Ovary (tissue), 9 donors: ENCODE results near the gene OR51B4. TPM values are rescaled to one million over a fixed set of nuclear protein-coding genes. Genes with fewer than 3 reads are reported as not detected.
"Not testable (repeated sequence)": the region's sequence is repeated elsewhere in the genome, so short reads cannot be mapped to it uniquely, and the experiment has no call there.

Experiments used
- DNase-seq, 5 donors: peaks; one replicate each; pipeline ENCODE4 v3.0.0-alpha.2; 2019 to 2020
- H3K27ac ChIP-seq, 2 donors: fragments of 200-600 bp; one replicate each; pipeline versions ENCODE4 v1.5.1 to v1.8.0; 2019 to 2022
- H3K27me3 ChIP-seq: fragments of 200-600 bp; one replicate; pipeline ENCODE4 v1.8.0; 2022
- H3K36me3 ChIP-seq: fragments of 200-600 bp; sonication (generic); one replicate; pipeline ENCODE4 v1.5.1; 2019
- H3K4me1 ChIP-seq: one replicate; pipeline ENCODE4 v1.8.1; 2013; ENCODE audit warnings: mild to moderate bottlenecking, moderate library complexity; ENCODE audit not compliant: insufficient read depth
- H3K4me3 ChIP-seq: fragments of 200-600 bp; sonication (generic); one replicate; pipeline ENCODE4 v1.5.1; 2017
- H3K9me3 ChIP-seq, 2 donors: fragments of 200-600 bp in 1 of 2; sonication (generic) in 1 of 2; one replicate each; pipeline versions ENCODE4 v1.5.1 to v1.8.1; 2013 to 2019; ENCODE audit warnings: mild to moderate bottlenecking in 1 of 2, moderate library complexity in 1 of 2
- CTCF ChIP-seq, 3 donors: fragments of 450-650 bp in 2 of 3; fragments of 200-600 bp in 1 of 3; IDR thresholded peaks; one replicate each; pipeline versions ENCODE4 v1.5.1 to v1.8.0; 2016 to 2022; ENCODE audit warnings: antibody characterized with exemption in 3 of 3, mild to moderate bottlenecking in 1 of 3
- EP300 ChIP-seq: sonication (generic); formaldehyde crosslinking; IDR thresholded peaks from one replicate; pipeline ENCODE4 v1.6.1; 2017; ENCODE audit warnings: antibody characterized with exemption
- POLR2A ChIP-seq: fragments of 450-650 bp; IDR thresholded peaks from one replicate; pipeline ENCODE4 v1.6.1; 2017; ENCODE audit warnings: antibody characterized with exemption, mild to moderate bottlenecking, moderate library complexity
- WGBS, 3 donors: extraction: QIAGEN DNeasy Blood & Tissue Kit in 1 of 3; methylation state at CpG; one replicate each; pipeline versions ENCODE4 v1.1.5 to v1.1.7; 2013 to 2017; 5-methylcytosine and 5-hydroxymethylcytosine counted together
- intact Hi-C, 4 donors: fragments of 100-400 bp; cut with DNase I; formaldehyde crosslinking; loops; one replicate each; pipeline versions ENCODE4 v1.11.0 to v1.15.1; 2022 to 2023
- polyA plus RNA-seq, 2 donors: library from polyadenylated mRNA; stranded (reverse); fragments of 200-250 nt in 1 of 2; fragments of 350-450 nt in 1 of 2; fragmentation: Illumina TruSeq in 1 of 2; extraction: RNeasy Lipid Tissue Mini Kit (QIAGEN cat#74804) in 1 of 2; gene quantifications; one replicate each; pipeline ENCODE4 v1.2.3, GENCODE V29; 2013 to 2014
- total RNA-seq, 7 donors: library from RNA; depleted of rRNA in 2 of 7; stranded (reverse); fragments of >200 nt in 2 of 7; fragmentation: NEBNext Ultra II Directional in 3 of 7; extraction: Animal tissue kit (Norgen Biotek cat#: 25700) in 3 of 7; gene quantifications; one replicate each; pipeline versions ENCODE4 v1.1.0 to v1.2.4, GENCODE V29; 2016 to 2023
- donor health status: DM: no; HTN: no; CAD: no; lungs with moderate emphysema.
- donor health status: DM: no; HTN: no; CAD: no.
- donor health status: Bipolar disorder and iron deficiency.
- donor health status: DM: yes; HTN: yes; CAD: no.
- donor health status: DM: no; HTN: no; CAD: no.
- donor health status: DM: yes; HTN: yes; CAD: no.

Gene OR51B4
- total and polyA plus RNA-seq, 9 donors, result 0.25 to 0.63 (median 0.46) TPM; not detected in 5

- 16 to 27% (median 19%) methylated on average over 2 of the region's 2 CpGs for WGBS, 3 donors
- DNase-seq, result no peak
These were observed 44.5 kb downstream of the OR51B4 start for GRCh38 chr11:5257296-5257695.

GRCh38 chr11:5254646-5255413, 46.9 kb downstream of the OR51B4 start, which contains the start of gene HBG2:
HBG2 (minus strand) TSS chr11:5254781; CDS start chr11:5254728, 53 bp downstream.
- H3K27ac ChIP-seq, intact Hi-C loops, DNase-seq, H3K4me1 ChIP-seq, H3K9me3 ChIP-seq, H3K36me3 ChIP-seq, H3K27me3 ChIP-seq, H3K4me3 ChIP-seq: not testable (repeated sequence)
- WGBS, 3 donors, result 23 to 38% (median 25%) methylated on average over 4 of the region's 9 CpGs

More at GRCh38 chr11:5257296-5257695, 44.5 kb downstream of the OR51B4 start:
- no peak overlapping the region for H3K27ac ChIP-seq
- H3K4me3 ChIP-seq, result no peak overlapping the region
- TF ChIP-seq EP300, result no peak
- TF ChIP-seq CTCF (IDR thresholded peaks at IDR 0.05), result no peak
- TF ChIP-seq POLR2A, result no peak
- no peaks in the 10 kb centered on the region for H3K4me1 ChIP-seq
- no peaks in the 10 kb centered on the region for H3K27me3 ChIP-seq
- intact Hi-C loops, result no loop called here
- no peaks in the 10 kb centered on the region for H3K36me3 ChIP-seq
- H3K9me3 ChIP-seq, result no peaks in the 10 kb centered on the region

- H3K27me3 ChIP-seq, H3K36me3 ChIP-seq, H3K9me3 ChIP-seq, H3K4me3 ChIP-seq, intact Hi-C loops, H3K4me1 ChIP-seq, DNase-seq, H3K27ac ChIP-seq: not testable (repeated sequence)
- 77 to 85% (median 84%) methylated on average over 2 of the region's 2 CpGs for WGBS, 3 donors
These were observed 47.7 kb downstream of the OR51B4 start for GRCh38 chr11:5254023-5254422.

GRCh38 chr11:5253440-5253839, 48.3 kb downstream of the OR51B4 start:
- H3K9me3 ChIP-seq, intact Hi-C loops, H3K4me1 ChIP-seq, H3K36me3 ChIP-seq, H3K27me3 ChIP-seq, DNase-seq, H3K27ac ChIP-seq, H3K4me3 ChIP-seq: not testable (repeated sequence)
- WGBS, 3 donors, result 43 to 84% (median 50%) methylated on average over 5 of the region's 5 CpGs

- H3K36me3 ChIP-seq, result no peaks in the 10 kb centered on the region
- WGBS, 3 donors, result 46 to 57% (median 54%) methylated on average over 1 of the region's 1 CpG
- TF ChIP-seq CTCF (IDR thresholded peaks at IDR 0.05) (no peak), EP300 (no peak), POLR2A (no peak)
These were observed 48.9 kb downstream of the OR51B4 start for GRCh38 chr11:5252919-5253265.

GRCh38 chr11:5252192-5252918, 49.4 kb downstream of the OR51B4 start:
- Histone ChIP-seq H3K4me1 (no peaks in the 10 kb centered on the region), H3K27me3 (no peaks in the 10 kb centered on the region), H3K4me3 (no peak overlapping the region), H3K36me3 (no peaks in the 10 kb centered on the region), H3K9me3 (no peaks in the 10 kb centered on the region), H3K27ac (no peak overlapping the region)
- 47 to 50% (median 49%) methylated on average over 9 of the region's 9 CpGs for WGBS, 3 donors
- DNase-seq, result no peak
- intact Hi-C loops, result no loop called here
- TF ChIP-seq EP300, result no peak
- no peak for TF ChIP-seq CTCF (IDR thresholded peaks at IDR 0.05)
- no peak for TF ChIP-seq POLR2A

More at GRCh38 chr11:5252919-5253265, 48.9 kb downstream of the OR51B4 start:
- no peak overlapping the region for H3K4me3 ChIP-seq
- no peak overlapping the region for H3K27ac ChIP-seq
- no peaks in the 10 kb centered on the region for H3K4me1 ChIP-seq
- H3K27me3 ChIP-seq, result no peaks in the 10 kb centered on the region
- intact Hi-C loops, result no loop called here
- DNase-seq, result no peak
- H3K9me3 ChIP-seq, result no peaks in the 10 kb centered on the region
